ENCODE measurements around the gene FNDC3B.

DNA sequence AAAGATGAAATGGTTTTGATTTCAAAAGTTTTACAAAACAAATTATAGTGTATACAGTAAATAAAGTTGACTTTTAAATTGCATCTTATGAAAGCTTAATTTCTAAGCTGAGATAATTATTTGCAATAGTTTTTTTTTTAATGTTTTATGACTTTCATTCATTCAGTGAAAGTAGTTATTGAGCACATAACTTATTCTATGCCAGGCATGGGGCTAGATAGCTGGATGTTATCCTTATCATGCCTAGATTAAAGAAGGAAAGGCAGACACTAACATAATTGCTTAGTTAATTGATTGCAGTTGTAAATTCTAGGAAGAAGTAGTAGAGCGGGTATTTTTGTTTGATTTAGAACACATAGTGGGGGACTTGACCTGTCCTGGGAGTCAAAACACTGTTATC is 92.4 kb downstream of the FNDC3B start:
- no peak for TF ChIP-seq ZNF274 (IDR thresholded peaks at IDR 0.05; ENCODE audit: low read length)
- no peak for TF ChIP-seq ZNF274 (tag by site-specific recombination; IDR thresholded peaks at IDR 0.05; ENCODE audit: borderline replicate concordance)
- no peak for TF ChIP-seq PRDM10 (tag by site-specific recombination; IDR thresholded peaks at IDR 0.05)
- TF ChIP-seq CTCF (tag by site-specific recombination; IDR thresholded peaks at IDR 0.05): no peak
